SK-N-SH treated with all-trans-retinoic acid at 6 μM for 48 hours (cell line): Measurements from ENCODE around the gene TTC16.

ENCODE experiments used
- BACH2 ChIP-seq: fragments of 250-450 bp; sonication (Bioruptor Pico); IDR thresholded peaks from 2 replicates; pipeline ENCODE4 v1.9.0; 2021; ENCODE audit warnings: mild to moderate bottlenecking, borderline replicate concordance
- CREB5 ChIP-seq: fragments of 250-450 bp; sonication (Bioruptor Pico); IDR thresholded peaks from 2 replicates; pipeline ENCODE4 v1.5.1; 2020; ENCODE audit warnings: low read depth, mild to moderate bottlenecking, moderate library complexity
- OSR1 ChIP-seq: fragments of 250-450 bp; sonication (Bioruptor Pico); IDR thresholded peaks from 2 replicates; pipeline ENCODE4 v1.8.0; 2022; ENCODE audit warnings: moderate library complexity, mild to moderate bottlenecking, inconsistent platforms
- POU6F1 ChIP-seq: fragments of 250-450 bp; sonication (Bioruptor Pico); IDR thresholded peaks from 2 replicates; pipeline ENCODE4 v1.8.0; 2021; ENCODE audit warnings: low read depth, mild to moderate bottlenecking, moderate library complexity, borderline replicate concordance
- TOX ChIP-seq: fragments of 250-450 bp; sonication (Bioruptor Pico); IDR thresholded peaks from 2 replicates; pipeline ENCODE4 v1.8.0; 2021; ENCODE audit warnings: mild to moderate bottlenecking, moderate library complexity, borderline replicate concordance
- ZC3H10 ChIP-seq: fragments of 250-450 bp; sonication (Bioruptor Pico); IDR thresholded peaks from 2 replicates; pipeline ENCODE4 v1.5.1; 2021; ENCODE audit warnings: mild to moderate bottlenecking, moderate library complexity
- ZFP3 ChIP-seq: fragments of 250-450 bp; sonication (Bioruptor Pico); IDR thresholded peaks from 2 replicates; pipeline ENCODE4 v1.5.0; 2020; ENCODE audit warnings: mild to moderate bottlenecking, moderate library complexity
- ZNF565 ChIP-seq: fragments of 450-650 bp; formaldehyde crosslinking; conservative IDR thresholded peaks from 2 replicates; pipeline ENCODE4 v1.5.0; 2020; ENCODE audit warnings: low read depth, mild to moderate bottlenecking, moderate library complexity

GRCh38 chr9:127720031-127720864 is 4.4 kb downstream of the TTC16 start:
- no peak for TF ChIP-seq TOX (CRISPR knock-in tag)
- no peak for TF ChIP-seq OSR1
- TF ChIP-seq ZNF565 (CRISPR knock-in tag), result no peak
- no peak for TF ChIP-seq CREB5
- no peak for TF ChIP-seq BACH2 (CRISPR knock-in tag)
- TF ChIP-seq POU6F1 (CRISPR knock-in tag), result no peak
- TF ChIP-seq ZFP3 (CRISPR knock-in tag), result no peak
- no peak for TF ChIP-seq ZC3H10
